H9 (cell line): Measurements from ENCODE around the gene DDX25. TPM values are rescaled to one million over a fixed set of nuclear protein-coding genes. Genes with fewer than 3 reads are reported as not detected.

Experiments
- DNase-seq: peaks from one replicate; pipeline ENCODE4 v3.0.0-alpha.2; 2017
- H2AFZ ChIP-seq: one replicate; pipeline ENCODE4 v1.6.1; 2013; ENCODE audit warnings: mild to moderate bottlenecking, low read length, control low read depth, moderate library complexity
- H2AK5ac ChIP-seq: 2 replicates; pipeline ENCODE4 v1.6.1; 2013; ENCODE audit warnings: low read length, control low read depth, mixed read lengths; ENCODE audit not compliant: insufficient read length
- H2BK120ac ChIP-seq: one replicate; pipeline ENCODE4 v1.6.1; 2013; ENCODE audit warnings: low read depth, mild to moderate bottlenecking, low read length, control low read depth, inconsistent platforms; ENCODE audit not compliant: poor library complexity, severe bottlenecking
- H2BK12ac ChIP-seq: 2 replicates; pipeline ENCODE4 v1.6.1; 2013; ENCODE audit warnings: low read length, control low read depth, mixed read lengths, low read depth; ENCODE audit not compliant: insufficient read length
- H2BK15ac ChIP-seq: 2 replicates; pipeline ENCODE4 v1.6.1; 2013; ENCODE audit warnings: low read depth, low read length, control low read depth
- H2BK20ac ChIP-seq: one replicate; pipeline ENCODE4 v1.6.1; 2013; ENCODE audit warnings: low read depth, mild to moderate bottlenecking, low read length, control low read depth, inconsistent platforms; ENCODE audit not compliant: poor library complexity, severe bottlenecking
- H2BK5ac ChIP-seq: 2 replicates; pipeline ENCODE4 v1.6.1; 2013; ENCODE audit warnings: low read length, control low read depth, mixed read lengths; ENCODE audit not compliant: insufficient read length
- H3K14ac ChIP-seq: 2 replicates; pipeline ENCODE4 v1.6.1; 2013; ENCODE audit warnings: low read length, control low read depth; ENCODE audit not compliant: insufficient read depth
- H3K18ac ChIP-seq: 2 replicates; pipeline ENCODE4 v1.6.1; 2013; ENCODE audit warnings: low read depth, mild to moderate bottlenecking, mixed read lengths, low read length, control low read depth; ENCODE audit not compliant: insufficient read length
- H3K23ac ChIP-seq: 2 replicates; pipeline ENCODE4 v1.6.1; 2013; ENCODE audit warnings: low read length, control low read depth, mixed read lengths, low read depth; ENCODE audit not compliant: insufficient read length
- H3K23me2 ChIP-seq: 2 replicates; pipeline ENCODE4 v1.6.1; 2013; ENCODE audit warnings: low read depth, mild to moderate bottlenecking, mixed read lengths, low read length, control low read depth; ENCODE audit not compliant: insufficient read length, poor library complexity, severe bottlenecking
- H3K27ac ChIP-seq: 2 replicates; pipeline ENCODE4 v1.5.1; 2013; ENCODE audit warnings: low read length, control low read depth, mixed read lengths, low read depth; ENCODE audit not compliant: insufficient read length
- H3K27me3 ChIP-seq: 2 replicates; pipeline ENCODE4 v1.6.1; 2013; ENCODE audit warnings: low read length, control low read depth, inconsistent platforms; ENCODE audit not compliant: insufficient read depth
- H3K4ac ChIP-seq: 2 replicates; pipeline ENCODE4 v1.6.1; 2013; ENCODE audit warnings: low read depth, mild to moderate bottlenecking, control low read depth, inconsistent platforms, low read length, moderate library complexity
- H3K4me1 ChIP-seq: 2 replicates; pipeline ENCODE4 v1.6.1; 2013; ENCODE audit warnings: low read length, control low read depth, inconsistent platforms; ENCODE audit not compliant: insufficient read depth
- H3K4me2 ChIP-seq: 2 replicates; pipeline ENCODE4 v1.6.1; 2013; ENCODE audit warnings: low read length, control low read depth, mixed read lengths; ENCODE audit not compliant: insufficient read length, insufficient read depth
- H3K56ac ChIP-seq: 2 replicates; pipeline ENCODE4 v1.6.1; 2013; ENCODE audit warnings: low read depth, mild to moderate bottlenecking, mixed read lengths, low read length, control low read depth; ENCODE audit not compliant: insufficient read length
- H3K79me1 ChIP-seq: 2 replicates; pipeline ENCODE4 v1.6.1; 2013; ENCODE audit warnings: low read depth, mild to moderate bottlenecking, moderate library complexity, low read length, control low read depth, inconsistent platforms; ENCODE audit not compliant: insufficient read depth, poor library complexity, severe bottlenecking
- H3K79me2 ChIP-seq: 2 replicates; pipeline ENCODE4 v1.6.1; 2013; ENCODE audit warnings: low read length, control low read depth, inconsistent platforms; ENCODE audit not compliant: insufficient read depth
- H3K9ac ChIP-seq: 2 replicates; pipeline ENCODE4 v1.6.1; 2013; ENCODE audit warnings: low read length, control low read depth, mixed read lengths; ENCODE audit not compliant: insufficient read length; ENCODE audit errors: extremely low read depth
- H3K9me3 ChIP-seq: one replicate; pipeline ENCODE4 v1.6.1; 2013; ENCODE audit warnings: low read depth, low read length, inconsistent platforms; ENCODE audit not compliant: control insufficient read depth
- H3T11ph ChIP-seq: one replicate; pipeline ENCODE4 v1.6.1; 2013; ENCODE audit warnings: mild to moderate bottlenecking, low read length, control low read depth, inconsistent platforms
- H4K20me1 ChIP-seq: one replicate; pipeline ENCODE4 v1.6.1; 2013; ENCODE audit not compliant: control insufficient read depth, insufficient read length, insufficient read depth
- H4K5ac ChIP-seq: 2 replicates; pipeline ENCODE4 v1.6.1; 2013; ENCODE audit warnings: low read depth, mild to moderate bottlenecking, mixed read lengths, low read length, control low read depth; ENCODE audit not compliant: insufficient read length
- H4K8ac ChIP-seq: replicated peaks from 2 replicates; pipeline ENCODE4 v1.6.1; 2013; ENCODE audit warnings: low read length, control low read depth, mixed read lengths, low read depth; ENCODE audit not compliant: insufficient read length
- H4K91ac ChIP-seq: 2 replicates; pipeline ENCODE4 v1.6.1; 2013; ENCODE audit warnings: low read depth, mild to moderate bottlenecking, moderate library complexity, mixed read lengths, low read length, control low read depth; ENCODE audit not compliant: insufficient read length
- H3K27ac Mint-ChIP-seq, 3 experiments: 2 replicates in 2 of 3; 3 replicates in 1 of 3; pipeline ENCODE4 v1.8.0; 2020 to 2021; ENCODE audit warnings: mixed read lengths in 3 of 3, mild to moderate bottlenecking in 1 of 3, moderate library complexity in 1 of 3
- H3K27me3 Mint-ChIP-seq: 2 replicates; pipeline ENCODE4 v1.8.0; 2021; ENCODE audit warnings: low read depth, mild to moderate bottlenecking, moderate library complexity, mixed read lengths
- H3K36me3 Mint-ChIP-seq, 3 experiments: 2 replicates in 2 of 3; 3 replicates in 1 of 3; pipeline ENCODE4 v1.8.0; 2020 to 2021; ENCODE audit warnings: low read depth in 3 of 3, mixed read lengths in 3 of 3; ENCODE audit not compliant: insufficient read depth in 1 of 3
- H3K4me1 Mint-ChIP-seq, 2 experiments: 2 replicates each; pipeline ENCODE4 v1.8.0; 2020; ENCODE audit warnings: mixed read lengths in 2 of 2
- H3K4me3 Mint-ChIP-seq, 2 experiments: 2 replicates in 1 of 2; 3 replicates in 1 of 2; pipeline ENCODE4 v1.8.0; 2020 to 2021; ENCODE audit warnings: mild to moderate bottlenecking in 2 of 2, mixed read lengths in 2 of 2, moderate library complexity in 1 of 2
- H3K9me3 Mint-ChIP-seq, 2 experiments: 2 replicates in 1 of 2; 3 replicates in 1 of 2; pipeline ENCODE4 v1.8.0; 2020; ENCODE audit warnings: mild to moderate bottlenecking in 2 of 2, mixed read lengths in 2 of 2, moderate library complexity in 1 of 2
- CTCF ChIP-seq: fragments of 200-600 bp; sonication (generic); conservative IDR thresholded peaks from 3 replicates; pipeline ENCODE4 v1.8.0; 2021; ENCODE audit warnings: antibody characterized with exemption, mild to moderate bottlenecking
- WGBS: extraction: QIAGEN DNeasy Blood & Tissue Kit; methylation state at CpG from one replicate; pipeline ENCODE4 v1.1.7; 2013; ENCODE audit warnings: missing lambda C conversion rate, low lambda C conversion rate, mixed read lengths; ENCODE audit not compliant: insufficient read length; ENCODE audit errors: extremely low coverage; 5-methylcytosine and 5-hydroxymethylcytosine counted together
- total RNA-seq: library from RNA; stranded (reverse); gene quantifications from 2 replicates; pipeline ENCODE4 v1.2.1, GENCODE V29; 2021

DDX25 gene
- total RNA-seq, 1 experiment from 2014 or later = 6.9 TPM

DNA sequence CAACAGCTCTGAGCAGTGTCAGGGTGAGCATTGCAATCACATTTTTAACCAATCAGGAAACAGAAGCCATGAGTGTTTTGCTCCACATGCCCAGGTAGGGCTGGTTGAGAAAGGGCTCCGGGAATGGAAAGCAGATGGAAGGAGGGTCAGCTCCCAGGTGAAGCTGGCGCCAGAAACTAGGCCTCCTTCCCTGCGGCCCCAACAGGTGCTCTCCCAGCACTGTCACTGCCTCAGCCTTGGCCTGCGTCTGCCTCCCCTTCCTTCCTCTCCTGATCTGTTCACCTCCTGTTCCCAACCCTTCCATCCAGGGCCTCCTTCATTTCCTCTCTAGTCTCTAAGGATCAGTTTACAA lies 36.9 kb downstream of the DDX25 start:
- peak overlapping the region in 1 of 3 experiments; percentile 80; a peak in 3 of 7 replicates for H3K27ac Mint-ChIP-seq

More for the DNA sequence above, 36.9 kb downstream of the DDX25 start:
- Histone ChIP-seq H3K18ac (peak overlapping the region; percentile 83), H3K23ac (no peak overlapping the region), H2BK120ac (no peak overlapping the region), H3K79me2 (no peaks in the 10 kb centered on the region), H4K5ac (no peak overlapping the region), H4K8ac (no peak overlapping the region), H4K91ac (no peak overlapping the region), H3T11ph (no peak overlapping the region), H3K4me1 (peaks cover 3% of the 10 kb centered on the region; the same call in 1 of the 2 replicates), H3K9ac (no peak overlapping the region), H2BK12ac (no peak overlapping the region), H3K23me2 (no peaks in the 10 kb centered on the region), H4K20me1 (no peaks in the 10 kb centered on the region), H3K56ac (no peak overlapping the region), H3K9me3 (no peaks in the 10 kb centered on the region), H2AK5ac (no peak overlapping the region), H3K14ac (no peak overlapping the region), H2BK5ac (no peak overlapping the region), H3K27me3 (no peaks in the 10 kb centered on the region), H3K79me1 (no peaks in the 10 kb centered on the region), H3K27ac (no peak overlapping the region), H2BK20ac (no peak overlapping the region), H3K4me2 (no peak overlapping the region), H2BK15ac (no peak overlapping the region), H2AFZ (no peak overlapping the region), H3K4ac (no peak overlapping the region)
- H3K27me3 Mint-ChIP-seq = no peaks in the 10 kb centered on the region
- H3K9me3 Mint-ChIP-seq = no peaks in the 10 kb centered on the region
- whole genome bisulfite sequencing = no CpG with 5 or more reads among the region's 4 CpGs
- H3K4me3 Mint-ChIP-seq = no peak overlapping the region; a peak in 2 of 5 replicates
- H3K4me1 Mint-ChIP-seq = peaks cover 19 to 27% of the 10 kb centered on the region in 2 experiments
- TF ChIP-seq CTCF = no peak
- no peak for DNase-seq
- H3K36me3 Mint-ChIP-seq = no peaks in the 10 kb centered on the region; a peak in 1 of 7 replicates
